Fibroblast of skin of right biceps (primary cell): ENCODE data around the gene DIS3L2.
"Not testable (repeated sequence)": the region's sequence is repeated elsewhere in the genome, so short reads cannot be mapped to it uniquely, and the experiment has no call there.

ENCODE experiments used
- DNase-seq: peaks from one replicate; pipeline ENCODE4 v3.0.0-alpha.2; 2013

DIS3L2 gene

DNA sequence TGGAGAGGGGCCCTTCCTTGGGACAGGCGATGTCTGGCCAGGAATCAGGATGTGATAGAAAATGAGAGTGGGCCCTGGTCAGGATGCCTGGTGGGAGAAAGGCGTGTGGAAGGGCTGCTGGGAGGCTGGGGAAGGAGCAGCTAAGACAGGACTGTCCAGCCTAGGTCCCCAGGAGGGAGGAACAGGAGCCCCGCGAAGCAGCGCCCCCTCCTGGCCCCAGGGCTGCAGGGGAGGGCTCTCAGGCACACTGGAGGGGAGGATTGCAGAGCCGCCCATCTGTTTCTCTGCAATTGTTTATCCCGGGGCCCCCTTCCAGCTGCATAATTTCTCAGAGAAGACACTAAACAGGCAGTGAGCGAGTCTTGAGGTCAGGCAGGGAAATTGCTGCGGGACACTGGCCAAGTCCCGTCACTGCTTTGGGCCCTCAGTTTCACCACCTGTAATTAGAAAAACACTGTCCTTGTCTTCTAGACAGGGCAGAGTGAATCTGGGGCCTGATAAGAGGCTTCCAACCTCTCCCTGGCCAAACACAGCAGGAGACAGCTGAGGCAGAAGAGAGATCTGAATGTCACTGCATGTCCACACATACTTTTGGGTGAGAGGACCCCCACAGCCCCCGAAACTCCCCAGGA is 31.4 kb upstream of the DIS3L2 start:
- no peak for DNase-seq

DNA sequence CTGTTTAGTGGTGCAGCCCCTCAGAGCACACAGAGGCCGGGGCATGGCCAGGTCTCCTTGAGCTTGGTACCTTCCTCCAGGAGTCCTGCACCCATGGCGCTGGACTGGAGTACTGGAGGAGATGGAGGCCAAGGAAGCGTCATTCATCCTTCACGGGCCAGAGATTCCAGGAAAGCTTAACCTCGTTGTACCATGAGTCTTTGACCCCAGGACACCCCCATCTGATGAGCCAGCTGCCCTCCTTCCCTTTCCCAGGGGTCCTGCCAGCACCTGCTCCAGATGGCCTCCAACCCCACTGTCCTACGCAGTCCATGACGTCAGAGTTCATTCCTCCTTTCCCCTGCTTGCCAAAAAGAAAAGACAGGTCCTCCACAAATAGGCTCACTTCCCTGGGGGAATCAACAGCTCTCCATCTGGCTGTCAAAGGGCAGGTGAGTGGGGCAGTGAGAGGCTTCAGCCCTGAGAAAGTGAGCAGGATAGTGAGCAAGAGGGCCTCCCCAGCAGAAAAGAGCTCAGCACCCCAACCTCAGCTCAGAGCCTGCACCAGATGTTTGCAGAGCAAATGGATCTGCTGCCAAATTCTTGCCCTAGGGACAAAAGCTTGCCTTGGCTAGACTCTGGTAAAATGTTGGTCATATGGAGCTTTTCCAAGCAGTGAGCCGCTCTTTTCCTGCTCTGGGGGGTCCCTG is 30.8 kb upstream of the DIS3L2 start:
- DNase-seq: no peak

DNA sequence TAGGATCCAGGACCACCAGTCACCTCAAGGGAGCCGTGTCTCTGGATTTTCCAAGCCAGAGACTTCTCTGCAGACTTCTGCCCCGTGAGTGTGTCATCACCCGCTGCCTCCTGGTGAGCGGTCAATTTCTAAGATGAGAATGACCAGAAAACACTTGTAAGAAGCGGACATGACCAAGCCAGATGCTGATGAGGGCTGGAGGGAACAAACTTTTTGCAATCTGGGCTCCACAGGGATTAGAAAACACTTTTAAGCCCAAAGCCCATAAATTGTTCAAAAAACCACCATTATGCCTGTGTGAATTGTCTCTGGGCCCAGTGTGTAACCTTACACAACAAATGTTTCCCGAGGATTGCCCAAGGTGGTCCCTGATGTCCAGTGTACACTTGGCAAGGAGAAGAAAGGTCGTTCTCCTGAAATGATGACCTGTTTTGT is 30.0 kb upstream of the DIS3L2 start:
- DNase-seq: no peak

DNA sequence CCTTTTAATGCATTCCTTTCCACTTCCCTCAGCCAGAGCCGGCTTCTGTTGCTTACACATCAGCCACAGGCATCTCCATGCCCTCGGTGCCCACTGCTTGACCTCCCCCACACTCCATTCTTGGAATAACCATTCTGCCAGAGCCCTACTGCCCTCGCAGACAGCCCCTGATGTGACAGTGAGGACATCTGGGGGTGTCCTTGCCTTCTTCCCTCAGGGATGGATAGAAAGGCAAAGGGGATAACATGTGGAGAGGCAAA is 28.9 kb upstream of the DIS3L2 start:
- no peak for DNase-seq

DNA sequence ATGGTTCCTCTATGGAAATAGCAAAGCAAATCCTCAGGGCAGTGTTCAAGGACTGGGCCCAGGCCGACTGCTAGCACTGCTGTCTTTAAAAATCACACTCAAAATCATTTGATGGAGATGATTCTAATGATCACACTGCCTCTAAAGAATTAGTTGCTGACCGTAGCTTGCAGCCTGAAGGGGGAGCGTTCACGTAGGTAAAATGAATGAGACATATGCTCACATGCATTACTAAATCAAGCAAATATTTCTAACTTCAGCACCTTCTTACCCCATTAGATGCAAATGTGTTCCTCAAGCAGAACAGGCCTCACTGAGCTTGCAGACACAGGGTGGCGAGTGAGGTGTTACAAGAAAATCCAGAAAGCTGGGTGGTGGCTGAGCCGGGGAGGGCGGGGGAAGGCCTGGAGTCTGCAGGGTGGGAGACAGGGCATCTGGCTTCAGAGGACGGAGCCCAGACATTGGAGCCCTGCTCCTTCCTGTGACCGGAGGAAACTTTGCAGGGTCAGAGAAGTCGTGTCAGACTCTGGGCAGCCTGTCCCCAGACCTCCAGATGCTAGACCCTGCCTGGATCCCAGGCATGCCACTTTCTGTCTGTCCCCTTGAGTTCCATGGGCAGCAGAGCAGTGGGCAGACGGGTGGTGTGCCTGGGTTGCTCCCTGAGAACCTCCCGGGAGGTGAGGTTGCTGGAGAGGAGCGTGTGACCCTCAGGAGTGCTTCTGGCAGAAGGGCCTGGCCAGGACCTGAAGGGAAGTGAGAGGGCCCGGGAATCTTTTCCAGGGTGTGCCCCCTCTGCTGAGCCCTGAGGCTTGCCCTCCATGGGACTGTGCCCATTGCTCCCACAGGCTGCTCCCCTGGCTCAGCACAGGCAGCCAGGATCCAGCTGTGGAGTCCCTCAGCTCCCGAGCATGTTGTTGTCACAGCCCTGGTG is 28.3 kb upstream of the DIS3L2 start:
- no peak for DNase-seq

DNA sequence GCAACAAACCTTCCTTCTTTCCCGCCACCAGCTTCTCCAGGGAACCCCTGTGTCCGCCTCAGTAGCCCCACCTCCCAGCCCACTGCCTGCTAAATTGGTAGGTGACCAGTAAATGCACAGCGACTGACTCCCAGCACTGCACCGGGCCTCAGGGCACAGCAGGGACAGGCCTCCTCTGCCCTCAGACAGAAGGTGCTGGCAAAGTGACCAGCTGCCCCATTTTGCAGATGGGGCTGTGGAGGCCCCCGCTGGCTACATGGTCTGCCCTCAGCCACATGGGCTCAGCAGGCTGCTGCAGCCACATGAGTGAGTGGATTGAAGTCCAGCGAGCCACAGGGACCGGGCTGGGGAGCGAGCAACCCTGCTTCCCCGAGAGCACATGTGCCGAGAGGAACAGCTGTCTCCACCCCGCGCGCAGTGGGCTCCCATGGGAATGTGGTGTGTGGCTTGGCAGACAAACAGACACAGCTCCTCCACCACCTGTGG is 27.6 kb upstream of the DIS3L2 start:
- DNase-seq: no peak

DNA sequence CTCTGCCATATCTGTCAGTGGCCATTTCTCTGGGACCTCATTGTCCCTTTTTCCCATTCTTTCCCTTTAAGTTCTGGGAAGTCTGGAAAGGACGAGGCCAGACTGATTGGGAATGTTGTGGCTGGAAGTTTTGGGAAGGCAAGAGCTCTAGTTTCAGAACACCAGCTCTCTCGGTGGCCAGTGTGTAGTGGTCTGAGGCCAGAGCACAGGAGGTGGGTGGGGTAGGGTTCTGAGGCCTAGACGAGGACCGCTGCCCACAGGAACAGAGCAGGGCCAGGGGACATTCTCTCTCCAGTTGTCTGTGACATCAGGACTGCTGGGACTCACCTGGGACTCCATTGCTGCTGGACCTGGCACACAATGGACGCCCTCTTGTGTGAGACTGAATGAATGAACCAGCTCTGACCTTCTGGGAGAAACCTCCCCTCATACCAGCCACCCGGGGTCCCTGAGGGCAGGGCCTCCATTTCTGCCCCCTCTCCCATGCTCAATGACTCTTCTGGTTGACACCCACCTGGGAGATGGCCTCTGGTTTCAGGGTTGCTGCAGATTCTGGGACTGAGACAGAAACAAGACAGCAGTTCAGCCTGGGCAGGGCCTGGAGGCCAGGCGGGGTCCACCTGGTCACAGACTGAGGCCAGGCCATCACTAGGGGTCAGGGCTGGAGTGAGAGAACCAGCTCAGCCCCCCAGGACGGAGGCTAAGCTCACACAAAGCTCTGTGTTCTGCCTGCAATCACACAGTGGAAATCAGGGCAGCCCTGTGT is 26.9 kb upstream of the DIS3L2 start:
- DNase-seq: no peak

DNA sequence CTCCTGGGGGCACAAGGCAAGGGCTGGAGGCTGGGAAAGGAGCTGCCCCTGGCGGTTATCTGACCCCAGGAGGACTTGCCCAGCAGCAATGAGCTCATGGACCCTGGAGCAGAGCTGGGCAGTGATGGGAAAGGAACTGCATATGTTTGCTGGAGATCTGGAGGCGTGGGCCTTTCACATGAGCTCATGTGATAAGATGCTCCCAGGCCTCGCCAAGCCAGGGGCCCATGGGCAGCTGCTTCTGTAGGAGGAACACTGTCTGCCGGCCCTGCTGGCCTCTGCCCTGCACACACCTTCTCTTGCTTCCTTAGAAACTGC is 26.3 kb upstream of the DIS3L2 start:
- DNase-seq: no peak

DNA sequence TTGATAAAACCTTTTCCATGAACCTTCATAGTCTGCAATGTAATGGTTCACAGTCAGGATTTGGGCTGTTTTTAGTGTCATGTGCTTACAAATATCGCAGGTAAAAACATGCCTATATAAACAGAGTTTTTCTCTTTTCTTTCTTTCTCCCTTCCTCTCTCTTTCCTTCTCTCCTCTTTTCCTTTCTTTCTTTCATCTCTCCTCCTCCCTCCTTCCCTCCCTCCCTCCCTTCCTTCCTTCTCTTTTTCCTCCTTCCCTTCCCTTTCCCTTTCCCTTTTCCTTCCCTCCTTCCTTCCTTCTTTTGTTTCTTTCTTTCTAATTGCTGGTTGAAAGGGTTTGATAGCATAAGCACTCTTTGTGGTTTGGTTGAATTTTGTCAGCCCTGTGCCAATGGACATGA is 25.7 kb upstream of the DIS3L2 start:
- no peak for DNase-seq

DNA sequence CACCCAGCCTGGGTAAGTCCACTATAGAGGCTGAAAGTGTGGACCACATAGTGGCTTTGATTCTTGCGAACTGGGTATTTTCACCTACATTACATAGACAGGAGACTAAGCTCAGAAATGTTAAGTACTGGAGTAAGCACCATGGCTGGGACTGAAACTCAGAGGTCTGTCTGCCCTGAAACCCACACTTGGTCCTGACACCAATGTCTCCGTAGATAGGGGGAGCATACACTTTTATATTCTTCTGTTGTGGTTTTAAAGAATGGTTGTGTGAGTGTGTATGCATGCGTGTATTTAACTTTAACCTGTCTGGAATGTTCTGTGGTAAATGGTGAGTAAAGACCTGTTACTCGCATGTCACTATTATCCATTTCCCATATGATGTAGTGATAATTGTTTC is 25.0 kb upstream of the DIS3L2 start:
- peak; percentile 21 for DNase-seq

DNA sequence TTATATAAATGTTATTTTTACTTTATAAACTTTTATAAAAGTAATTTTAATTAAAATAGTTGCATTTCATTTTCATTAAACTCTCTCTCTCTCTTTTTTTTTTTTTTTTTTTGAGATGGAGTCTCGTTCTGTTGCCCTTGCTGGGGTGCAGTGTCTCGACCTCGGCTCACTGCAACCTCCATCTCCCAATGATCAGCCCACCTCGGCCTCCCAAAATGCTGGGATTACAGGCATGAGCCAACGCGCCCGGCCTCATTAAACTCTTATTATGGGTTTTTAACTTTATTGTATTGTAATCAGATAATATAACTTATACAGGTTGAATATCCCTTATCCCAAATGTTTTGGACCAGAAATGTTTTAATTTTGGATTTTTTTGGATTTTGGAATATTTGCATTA is 24.5 kb upstream of the DIS3L2 start:
- no peak for DNase-seq

DNA sequence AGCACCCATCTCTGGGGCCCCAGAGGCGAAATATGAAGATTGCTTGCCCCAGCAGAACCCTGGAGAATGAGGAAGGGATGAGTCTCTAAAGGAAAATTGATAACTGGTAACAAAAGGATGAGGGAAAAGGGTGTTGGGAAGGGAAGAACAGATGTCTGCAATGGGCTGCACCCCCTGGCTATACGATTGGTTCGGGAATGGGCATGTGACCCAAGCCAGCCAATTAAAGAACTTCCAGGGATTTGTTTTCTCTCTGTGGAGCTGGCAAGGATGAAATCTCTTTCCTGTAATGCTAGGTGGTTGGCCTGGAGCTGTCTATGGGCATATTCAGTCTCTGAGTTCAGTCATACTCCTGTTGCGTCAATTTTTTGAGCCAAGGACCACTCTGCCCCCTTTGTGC is 22.5 kb upstream of the DIS3L2 start:
- DNase-seq: no peak

DNA sequence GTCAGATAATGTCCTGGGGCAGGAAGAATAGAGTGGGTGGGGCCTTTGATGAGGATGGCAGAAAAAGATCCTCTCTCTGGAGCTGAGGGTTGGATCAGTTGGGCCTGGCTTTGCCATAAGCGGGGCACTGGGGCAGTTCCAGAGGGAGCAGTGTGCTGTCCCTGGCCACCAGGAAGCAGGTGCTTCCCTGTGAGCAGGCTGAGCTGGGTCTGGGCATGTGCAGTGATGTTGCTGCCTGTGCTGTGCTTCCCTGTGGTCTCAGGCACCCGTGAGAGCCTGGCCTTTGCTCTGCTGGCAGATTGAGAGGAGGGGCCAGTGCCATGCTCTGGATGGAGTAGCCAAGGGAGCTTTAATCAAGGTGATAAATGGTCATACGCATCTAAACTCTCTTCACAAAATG is 20.7 kb upstream of the DIS3L2 start:
- no peak for DNase-seq

DNA sequence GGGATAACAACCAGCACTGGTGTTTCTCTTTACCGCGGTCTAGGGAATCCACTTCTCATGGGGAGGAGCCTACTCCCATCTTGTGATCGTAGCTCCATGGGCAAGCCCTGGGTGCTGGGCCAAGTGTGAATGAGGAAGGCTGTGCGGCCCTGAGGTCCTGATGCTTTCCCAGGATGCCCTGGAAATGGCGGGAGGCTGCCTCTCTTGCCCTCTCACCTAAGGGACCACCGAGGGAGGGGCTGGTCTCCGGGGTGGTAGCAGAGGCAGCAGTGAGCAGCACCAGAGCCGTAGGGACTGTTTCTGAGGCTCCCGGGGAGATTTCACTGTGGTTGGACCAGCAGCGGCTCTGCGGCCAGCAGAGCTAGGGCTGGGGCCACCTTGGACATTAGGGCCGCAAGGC is 19.8 kb upstream of the DIS3L2 start:
- DNase-seq: no peak

DNA sequence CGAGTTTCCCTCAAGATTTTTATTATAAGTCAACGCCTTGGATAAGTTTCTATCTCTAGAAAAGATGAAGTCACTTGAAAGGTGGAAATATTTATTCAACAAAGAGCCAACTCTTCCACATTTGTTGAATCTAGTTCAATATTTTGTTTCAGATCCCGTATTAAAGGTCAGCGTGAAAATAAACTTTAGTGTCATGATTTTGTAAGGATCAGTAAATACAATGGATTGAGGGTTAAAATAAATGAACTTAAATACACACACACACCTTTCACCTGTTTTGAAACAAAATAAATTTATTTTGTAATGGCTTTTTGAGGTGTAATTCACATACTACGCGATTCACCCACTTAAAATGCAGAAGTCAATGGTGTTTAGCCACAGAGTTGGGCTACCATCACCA is 19.3 kb upstream of the DIS3L2 start:
- no peak for DNase-seq

DNA sequence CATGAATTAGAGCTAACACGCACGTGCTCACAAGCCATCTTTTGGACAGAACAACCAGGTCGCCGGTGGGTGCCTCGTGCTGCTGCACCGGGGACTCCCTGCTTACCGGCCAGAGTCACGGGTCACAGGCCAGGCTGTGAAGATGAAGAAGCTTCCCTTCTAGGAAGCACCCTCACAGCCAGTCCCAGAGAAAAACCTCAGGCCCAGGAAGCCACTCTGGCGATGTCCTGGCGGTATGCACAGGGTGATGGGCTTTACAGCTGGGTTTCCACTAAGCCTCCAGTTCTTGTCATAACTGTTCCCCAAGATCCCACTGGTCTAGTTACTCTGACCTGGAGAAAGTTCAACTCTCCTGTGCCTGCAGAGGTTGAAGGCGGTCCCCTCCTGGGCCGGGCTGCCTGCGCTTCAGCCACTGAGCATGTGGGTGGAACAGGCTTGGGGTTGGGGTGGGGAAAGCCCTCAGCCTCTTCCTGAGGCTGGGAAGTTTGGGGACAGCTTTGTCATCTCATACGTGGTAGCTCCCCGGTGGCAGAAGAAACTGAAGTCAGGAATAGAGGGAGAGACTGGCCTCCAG is 15.2 kb upstream of the DIS3L2 start:
- DNase-seq: no peak

DNA sequence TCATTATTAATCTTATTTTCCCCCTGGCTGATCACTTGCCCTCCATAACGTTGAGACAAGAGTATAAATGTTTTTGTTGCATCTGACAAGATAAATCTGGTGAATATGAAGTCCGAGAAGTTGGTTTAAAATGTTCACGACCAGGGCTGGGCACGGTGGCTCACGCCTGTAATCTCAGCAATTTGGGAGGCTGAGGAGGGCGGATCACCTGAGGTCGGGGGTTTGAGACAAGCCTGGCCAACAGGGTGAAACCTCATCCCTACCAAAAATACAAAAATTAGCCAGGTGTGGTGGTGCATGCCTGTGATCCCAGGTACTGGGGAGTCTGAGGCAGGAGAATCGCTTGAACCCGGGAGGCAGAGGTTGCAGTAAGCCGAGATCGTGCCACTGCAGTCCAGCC is 14.4 kb upstream of the DIS3L2 start:
- DNase-seq: not testable (repeated sequence)

DNA sequence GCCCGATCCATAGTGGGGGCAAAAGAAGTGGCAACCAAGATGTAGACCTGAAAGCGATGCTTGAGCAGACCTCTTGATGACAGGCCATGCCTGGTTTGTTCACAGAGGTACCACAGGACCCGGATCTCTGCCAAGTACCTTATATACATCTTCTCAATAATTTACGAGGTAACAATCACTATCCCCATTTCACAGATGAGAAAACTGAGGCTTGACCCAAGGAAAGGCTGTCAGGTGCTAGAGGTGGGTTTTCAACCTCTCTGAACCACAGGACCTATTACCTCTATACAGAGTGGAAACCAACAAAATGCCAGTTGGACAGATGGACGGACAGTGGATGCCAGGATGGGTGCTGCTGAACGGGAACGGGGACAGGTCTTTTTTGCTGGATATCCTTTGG is 13.8 kb upstream of the DIS3L2 start:
- no peak for DNase-seq

DNA sequence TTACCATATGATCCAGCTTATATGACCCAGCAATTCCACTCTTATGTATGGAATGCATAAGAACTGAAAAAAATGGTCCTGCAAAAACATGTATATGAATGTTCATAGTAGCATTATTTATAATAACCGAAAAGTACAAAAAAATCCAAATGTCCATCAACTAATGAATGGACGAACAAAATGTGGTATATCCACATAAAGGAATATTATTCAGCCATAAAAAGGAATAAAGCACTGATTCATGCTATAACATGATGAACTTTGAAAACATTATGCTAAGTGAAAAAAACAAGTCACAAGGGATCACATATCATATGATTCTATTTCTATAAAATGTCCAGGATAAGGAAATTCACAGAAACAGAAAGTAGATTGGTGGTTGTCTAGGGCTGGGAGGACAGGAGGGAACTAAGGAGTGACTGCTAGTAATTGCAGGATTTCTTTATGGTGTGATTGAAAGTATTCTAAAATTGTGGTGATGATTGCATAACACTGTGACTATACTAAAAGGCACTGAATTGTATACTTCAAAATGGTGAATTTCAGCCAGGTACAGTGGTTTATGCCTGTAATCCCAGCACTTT is 10.0 kb upstream of the DIS3L2 start:
- DNase-seq: no peak

DNA sequence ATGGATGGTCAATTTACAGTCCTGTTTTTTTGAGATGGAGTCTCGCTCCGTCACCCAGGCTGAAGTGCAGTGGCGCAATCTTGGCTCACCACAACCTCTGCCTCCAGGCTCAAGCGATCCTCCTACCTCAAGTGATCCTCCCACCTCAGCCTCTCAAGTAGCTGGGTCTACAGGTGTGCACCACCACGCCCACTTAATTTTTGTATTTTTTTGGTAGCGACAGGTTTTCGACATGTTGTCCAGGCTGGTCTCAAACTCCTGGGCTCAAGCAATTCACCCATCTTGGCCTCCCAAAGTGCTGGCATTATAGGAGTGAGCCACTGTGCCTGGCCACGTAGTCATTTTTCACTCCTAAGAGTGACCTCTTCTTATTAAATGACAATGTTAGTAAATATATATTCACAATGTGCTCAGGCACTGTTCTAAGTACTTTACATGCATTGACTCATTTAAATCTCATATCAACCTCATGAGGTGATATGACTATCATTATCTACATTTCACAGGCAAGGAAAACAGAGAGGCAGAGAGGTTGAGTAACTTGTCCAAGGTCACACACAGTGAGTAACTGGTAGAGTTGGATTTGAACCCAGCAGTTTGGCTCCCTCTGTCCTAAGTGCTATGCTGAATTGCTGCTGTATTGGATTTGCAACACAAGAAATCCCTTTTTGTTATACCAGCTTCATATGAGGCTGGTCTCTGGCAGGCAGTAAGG is 5.6 kb upstream of the DIS3L2 start:
- no peak for DNase-seq

DNA sequence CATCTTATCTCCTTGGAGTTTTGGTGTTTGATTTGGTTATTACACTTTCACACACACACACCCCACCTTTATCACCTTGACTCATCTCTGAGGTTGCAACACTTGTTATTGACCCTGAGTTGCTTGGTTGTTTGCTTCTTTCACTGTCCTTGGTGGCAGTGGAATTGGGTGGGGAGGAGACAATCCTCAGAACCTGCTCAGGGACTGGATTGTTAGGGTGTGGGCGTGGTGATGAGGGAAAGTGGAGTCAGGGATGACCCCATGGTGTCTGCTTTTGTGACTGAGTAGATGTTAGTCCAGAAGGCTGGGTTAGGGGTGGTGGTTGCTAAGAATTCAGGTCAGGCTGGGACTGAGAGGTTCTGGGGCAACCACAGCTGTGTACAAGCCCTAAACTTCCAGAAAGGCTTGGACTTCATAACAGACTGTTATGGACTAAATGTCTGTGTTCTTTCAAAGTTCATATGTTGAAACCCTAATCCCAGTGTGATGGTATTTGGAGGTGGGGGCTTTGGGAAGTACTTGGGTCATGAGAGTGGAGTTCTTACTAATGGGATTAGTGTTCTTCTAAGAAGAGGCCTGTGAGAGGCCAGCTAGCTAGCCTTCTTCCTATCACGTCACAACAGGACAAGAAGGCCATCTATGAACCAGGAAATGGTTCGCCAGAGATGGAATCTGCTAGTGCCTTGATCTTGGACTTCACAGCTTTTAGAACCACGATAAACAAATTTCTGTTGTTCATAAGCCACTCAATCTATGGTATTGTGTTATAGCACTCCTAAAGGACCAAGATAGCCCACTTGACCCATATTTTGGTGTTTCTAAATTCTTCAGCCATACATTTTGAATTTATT is 3.4 kb upstream of the DIS3L2 start:
- no peak for DNase-seq
